ENCODE results near the gene LLGL1.

The LLGL1 gene

DNA sequence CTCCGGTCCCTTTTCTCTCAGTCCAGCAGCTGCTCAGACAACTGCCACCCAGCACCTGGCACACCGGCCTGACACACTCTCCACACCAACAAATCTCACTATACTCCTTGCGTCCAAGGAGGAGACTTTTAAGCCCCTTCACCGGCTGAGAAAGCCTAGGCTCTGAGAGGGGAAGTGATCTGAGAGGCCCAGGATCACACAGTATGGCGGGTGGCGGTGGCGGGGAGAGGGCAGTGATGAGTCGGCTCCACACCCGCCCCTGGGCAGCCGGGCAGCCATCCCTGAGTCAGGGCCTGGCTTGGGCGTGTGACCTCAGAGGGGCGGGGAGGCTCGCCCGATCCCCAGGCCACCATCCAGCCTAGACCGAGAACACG, 32.5 kb downstream of the LLGL1 start:
- DNase-seq (ENCODE audit: low spot score) = peak; percentile 81
- in situ Hi-C loops (cut with MboI; ENCODE audit: low sequenced_read_pairs, unreplicated experiment) = no loop called here

GRCh38 chr17:18258356-18259038, 33.1 kb downstream of the LLGL1 start, which contains the start of gene FLII:
TSS of gene FLII (minus strand) at chr17:18258738. CDS start at chr17:18258690, 48 bp downstream.
- no peak for TF ChIP-seq CTCF (IDR thresholded peaks at IDR 0.05; ENCODE audit: borderline replicate concordance, control extremely low read depth, extremely low read depth, insufficient read depth, missing control alignments)
- peak; percentile 81 for DNase-seq (ENCODE audit: low spot score)
- in situ Hi-C loops (cut with MboI; ENCODE audit: low sequenced_read_pairs, unreplicated experiment) = no loop called here

More for the DNA sequence above, 32.5 kb downstream of the LLGL1 start:
- no peak for TF ChIP-seq CTCF (IDR thresholded peaks at IDR 0.05; ENCODE audit: borderline replicate concordance, control extremely low read depth, extremely low read depth, insufficient read depth, missing control alignments)

DNA sequence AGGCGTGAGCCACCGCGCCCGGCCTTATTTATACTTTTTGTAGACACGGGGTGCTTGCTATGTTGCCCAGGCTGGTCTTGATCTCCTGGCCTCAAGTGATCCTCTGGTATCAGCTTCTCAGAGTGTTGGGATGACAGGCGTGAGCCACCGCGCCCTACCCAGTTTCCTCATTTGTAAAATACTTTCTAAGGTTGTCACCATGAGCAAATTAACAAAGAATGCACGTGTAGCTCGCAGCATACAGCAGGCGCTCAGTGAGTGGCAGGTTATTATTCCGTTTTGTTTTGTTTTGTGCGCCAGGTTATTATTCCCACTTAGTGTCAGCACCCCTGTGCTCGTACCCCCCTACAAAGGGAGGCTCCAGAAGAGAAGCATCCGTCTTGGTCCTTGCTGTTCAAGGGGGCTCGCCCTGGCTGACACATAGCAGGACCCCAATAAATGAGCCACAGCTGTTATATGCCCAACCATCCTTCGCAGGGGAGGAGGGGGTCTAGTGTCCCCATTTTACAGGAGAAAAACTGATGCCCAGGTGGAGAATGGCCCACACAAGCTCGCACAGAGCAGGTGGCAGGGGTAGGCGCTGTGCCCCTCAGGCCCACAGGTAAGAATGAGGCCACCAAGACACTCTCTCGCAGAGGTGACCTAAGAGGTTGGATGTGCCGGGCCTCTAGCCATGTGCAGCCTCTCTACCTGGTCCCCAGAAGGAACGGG, 34.3 kb downstream of the LLGL1 start:
- in situ Hi-C loops (cut with MboI; ENCODE audit: low sequenced_read_pairs, unreplicated experiment) = no loop called here
- DNase-seq (ENCODE audit: low spot score) = no peak
- no peak for TF ChIP-seq CTCF (IDR thresholded peaks at IDR 0.05; ENCODE audit: borderline replicate concordance, control extremely low read depth, extremely low read depth, insufficient read depth, missing control alignments)

GRCh38 chr17:18260332-18261145, 35.1 kb downstream of the LLGL1 start, which contains the start of gene MIEF2:
TSS of gene MIEF2 (plus strand) at chr17:18260662. CDS start at chr17:18262721, 2,059 bp downstream.
- TF ChIP-seq CTCF (IDR thresholded peaks at IDR 0.05; ENCODE audit: borderline replicate concordance, control extremely low read depth, extremely low read depth, insufficient read depth, missing control alignments) = no peak
- in situ Hi-C loops (cut with MboI; ENCODE audit: low sequenced_read_pairs, unreplicated experiment) = no loop called here
- peak; percentile 99 for DNase-seq (ENCODE audit: low spot score)

DNA sequence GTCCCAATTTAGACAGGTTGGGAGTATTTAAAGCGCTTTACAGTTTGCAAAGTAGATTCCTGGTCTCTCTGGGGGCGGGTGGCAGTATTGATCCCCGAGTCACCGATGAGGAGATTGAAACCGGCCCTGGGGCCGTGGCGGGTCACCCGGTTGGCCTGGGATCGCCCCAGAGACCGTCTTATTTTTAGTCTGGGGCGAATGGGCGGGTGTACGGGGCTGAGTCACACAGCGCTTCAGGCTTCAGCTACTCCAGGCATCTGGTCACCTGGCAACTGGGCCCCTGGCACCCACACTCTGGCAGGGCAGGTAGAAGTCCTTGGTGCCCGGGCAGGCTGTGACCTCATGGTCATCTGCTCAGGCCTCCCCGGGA, 35.7 kb downstream of the LLGL1 start:
- TF ChIP-seq CTCF (IDR thresholded peaks at IDR 0.05; ENCODE audit: borderline replicate concordance, control extremely low read depth, extremely low read depth, insufficient read depth, missing control alignments) = no peak
- DNase-seq (ENCODE audit: low spot score) = peak; percentile 80
- in situ Hi-C loops (cut with MboI; ENCODE audit: low sequenced_read_pairs, unreplicated experiment) = no loop called here

DNA sequence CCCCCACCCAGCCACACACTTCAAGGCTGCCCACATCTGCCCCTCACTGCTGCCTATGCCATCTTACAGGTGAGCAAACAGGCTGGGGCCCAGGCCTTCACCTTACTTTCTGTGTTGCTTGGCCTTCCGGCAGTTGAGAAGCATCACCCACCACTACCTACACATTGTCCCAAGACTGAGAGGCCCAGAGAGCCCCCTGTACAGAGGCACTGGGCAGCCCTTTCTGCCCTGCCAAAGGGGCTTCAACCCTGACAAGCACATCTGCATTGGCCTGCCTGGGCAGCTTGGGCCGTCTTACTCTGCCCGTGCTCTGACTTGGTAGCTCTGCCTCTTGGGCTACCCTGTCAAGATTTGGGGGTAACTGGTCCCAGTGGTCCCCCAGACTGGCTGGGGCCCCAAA, 36.2 kb downstream of the LLGL1 start:
- in situ Hi-C loops (cut with MboI; ENCODE audit: low sequenced_read_pairs, unreplicated experiment) = no loop called here
- DNase-seq (ENCODE audit: low spot score) = no peak
- no peak for TF ChIP-seq CTCF (IDR thresholded peaks at IDR 0.05; ENCODE audit: borderline replicate concordance, control extremely low read depth, extremely low read depth, insufficient read depth, missing control alignments)

Measured in GM13976 (cell line).